Measurements from ENCODE around the gene FALEC.
"Not testable (repeated sequence)": the region's sequence is repeated elsewhere in the genome, so short reads cannot be mapped to it uniquely, and the experiment has no call there.

Gene FALEC

GRCh38 chr1:150558761-150559655 is 43.5 kb downstream of the FALEC start:
- no peak for DNase-seq (ENCODE audit: low read depth)

- no peak for DNase-seq (ENCODE audit: low read depth)
Measured at GRCh38 chr1:150559656-150560010, 44.1 kb downstream of the FALEC start.

- no peak for DNase-seq (ENCODE audit: low read depth)
Measured at GRCh38 chr1:150560011-150560438, 44.5 kb downstream of the FALEC start.

- DNase-seq (ENCODE audit: low read depth) = no peak
Measured at GRCh38 chr1:150560576-150561253, 45.2 kb downstream of the FALEC start.

- DNase-seq (ENCODE audit: low read depth) = peak; percentile 99
Measured at GRCh38 chr1:150561254-150561973, 45.9 kb downstream of the FALEC start.

- DNase-seq (ENCODE audit: low read depth) = peak; percentile 95
Measured at GRCh38 chr1:150561974-150562445, 46.5 kb downstream of the FALEC start.

GRCh38 chr1:150562446-150563339 is 47.1 kb downstream of the FALEC start:
- no peak for DNase-seq (ENCODE audit: low read depth)

- no peak for DNase-seq (ENCODE audit: low read depth)
Measured at GRCh38 chr1:150563340-150564038, 47.9 kb downstream of the FALEC start.

- no peak for DNase-seq (ENCODE audit: low read depth)
Measured at GRCh38 chr1:150564051-150564991, 48.8 kb downstream of the FALEC start.

GRCh38 chr1:150565240-150565991 is 49.9 kb downstream of the FALEC start:
- not testable (repeated sequence) for DNase-seq (ENCODE audit: low read depth)

GRCh38 chr1:150566589-150567340 is 51.2 kb downstream of the FALEC start:
- no peak for DNase-seq (ENCODE audit: low read depth)

- no peak for DNase-seq (ENCODE audit: low read depth)
Measured at GRCh38 chr1:150567341-150567716, 51.8 kb downstream of the FALEC start.

GRCh38 chr1:150567717-150568593 is 52.4 kb downstream of the FALEC start:
- DNase-seq (ENCODE audit: low read depth) = peak; percentile 93

- no peak for DNase-seq (ENCODE audit: low read depth)
Measured at GRCh38 chr1:150568594-150568966, 53.0 kb downstream of the FALEC start.

- no peak for DNase-seq (ENCODE audit: low read depth)
Measured at GRCh38 chr1:150572918-150573647, 57.5 kb downstream of the FALEC start.

GRCh38 chr1:150573648-150574071 is 58.1 kb downstream of the FALEC start:
- DNase-seq (ENCODE audit: low read depth) = not testable (repeated sequence)

All from fibroblast of the conjunctiva (primary cell).